COLO668 (cell line): ENCODE results near the gene IGF1R.

Experiments used
- DNase-seq: peaks from one replicate; lab custom pipeline; 2025; ENCODE audit not compliant: unreplicated experiment; lab: John Stamatoyannopoulos, UW

IGF1R gene

DNA sequence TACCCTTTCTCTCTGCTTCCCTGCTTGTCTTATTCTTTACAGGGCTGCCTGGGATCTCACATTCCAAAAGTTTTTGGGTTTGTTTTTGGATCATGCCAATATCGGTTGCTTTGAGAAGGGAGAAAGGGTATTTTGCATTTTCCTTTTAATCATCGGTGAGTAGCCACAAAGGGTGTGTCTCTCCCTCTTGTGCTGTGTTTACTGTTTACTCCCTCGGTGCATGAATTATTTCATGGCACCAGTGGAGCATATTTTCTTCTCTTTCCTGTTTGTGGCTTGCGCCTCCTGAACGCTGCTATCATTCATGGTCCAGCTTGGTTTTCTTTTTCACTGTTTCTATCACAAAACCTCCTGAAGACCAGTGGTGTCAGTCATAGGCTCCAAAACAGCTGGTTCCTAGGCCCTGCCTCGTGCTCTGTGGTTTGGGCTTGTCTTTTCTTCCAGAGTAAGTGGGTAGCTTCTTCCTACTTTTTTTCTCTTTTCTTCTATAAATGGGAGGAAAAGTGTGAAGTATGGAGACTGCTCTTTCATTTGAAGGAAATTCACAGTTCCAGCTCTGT, 54.9 kb downstream of the IGF1R start:
- DNase-seq: no peak

DNA sequence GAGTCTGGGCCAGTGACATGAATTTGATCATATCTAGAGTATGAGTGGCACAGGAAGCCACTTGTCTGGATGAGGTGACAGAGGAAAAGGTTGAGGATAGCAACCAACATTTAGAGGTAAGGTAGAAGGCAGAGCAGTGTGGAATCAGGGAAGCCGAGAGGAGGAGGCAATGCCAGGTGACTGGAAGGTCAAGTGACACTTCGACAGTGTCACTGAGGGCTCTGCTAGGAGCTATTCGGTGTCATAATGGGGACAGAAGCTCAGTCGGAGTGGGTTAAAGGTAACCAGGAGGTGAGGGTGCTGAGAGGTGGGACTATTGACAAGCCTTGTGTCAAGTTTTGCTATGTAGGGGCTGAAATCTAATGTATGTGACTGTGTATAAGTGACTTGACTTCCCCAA, 56.7 kb downstream of the IGF1R start:
- no peak for DNase-seq

- DNase-seq: no peak
These were observed 58.0 kb downstream of the IGF1R start for GRCh38 chr15:98706387-98706786.

DNA sequence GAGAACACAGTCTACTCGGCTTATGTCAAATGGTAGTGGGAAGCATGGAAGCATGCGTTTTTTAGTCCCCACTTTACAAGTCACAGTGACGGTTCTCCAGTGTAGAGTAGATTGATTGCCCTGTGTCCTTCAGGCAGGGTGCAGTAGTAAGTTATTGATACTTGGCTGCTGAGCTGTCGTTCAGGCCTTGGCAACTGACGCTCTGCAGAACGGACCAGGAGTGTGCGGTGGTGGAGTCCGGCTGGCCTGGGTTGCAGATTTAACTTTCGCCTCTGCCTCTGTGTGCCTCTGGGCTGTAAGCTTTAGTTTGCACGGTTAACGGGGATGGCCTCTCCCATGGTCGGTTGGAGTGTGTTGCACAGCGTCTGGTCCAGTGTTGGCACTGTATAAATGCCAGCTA, 58.6 kb downstream of the IGF1R start:
- no peak for DNase-seq

GRCh38 chr15:98708037-98708590, 59.8 kb downstream of the IGF1R start:
- no peak for DNase-seq

GRCh38 chr15:98711810-98712209, 63.5 kb downstream of the IGF1R start:
- DNase-seq: no peak

DNA sequence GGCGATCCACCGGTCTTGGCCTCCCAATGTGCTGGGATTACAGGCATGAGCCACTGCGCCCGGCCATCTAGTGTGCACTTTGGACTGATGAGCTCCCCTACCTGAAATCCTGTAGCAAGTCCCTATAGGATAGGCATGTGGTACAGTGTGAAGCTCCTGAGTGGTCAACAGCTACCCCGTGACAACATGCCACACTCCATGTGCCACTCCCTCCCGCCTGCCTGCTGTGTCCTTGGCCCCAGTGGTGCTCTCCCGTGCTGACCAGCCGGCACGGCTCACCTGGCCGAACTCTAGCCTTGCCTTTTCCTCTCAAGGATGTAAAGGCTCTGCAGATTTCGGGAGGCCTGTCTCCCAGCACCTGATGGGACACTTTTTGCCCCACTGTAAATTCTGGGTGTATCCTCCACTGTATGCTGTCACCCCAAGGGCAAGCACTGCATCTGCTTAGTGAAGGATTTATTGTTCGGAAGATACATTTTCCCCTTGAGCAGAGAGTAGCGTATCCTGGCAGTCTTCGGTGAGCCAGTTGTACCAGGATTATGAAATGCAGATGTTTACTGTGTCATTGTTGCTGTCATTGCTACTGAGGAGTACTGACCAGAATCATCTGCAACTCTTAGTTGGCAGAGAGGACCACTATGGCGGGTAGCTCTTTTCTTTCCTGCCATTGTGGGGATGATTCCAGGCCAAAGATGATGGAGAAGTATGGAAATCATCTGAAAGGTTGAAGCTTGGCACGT, 64.7 kb downstream of the IGF1R start:
- DNase-seq: no peak

DNA sequence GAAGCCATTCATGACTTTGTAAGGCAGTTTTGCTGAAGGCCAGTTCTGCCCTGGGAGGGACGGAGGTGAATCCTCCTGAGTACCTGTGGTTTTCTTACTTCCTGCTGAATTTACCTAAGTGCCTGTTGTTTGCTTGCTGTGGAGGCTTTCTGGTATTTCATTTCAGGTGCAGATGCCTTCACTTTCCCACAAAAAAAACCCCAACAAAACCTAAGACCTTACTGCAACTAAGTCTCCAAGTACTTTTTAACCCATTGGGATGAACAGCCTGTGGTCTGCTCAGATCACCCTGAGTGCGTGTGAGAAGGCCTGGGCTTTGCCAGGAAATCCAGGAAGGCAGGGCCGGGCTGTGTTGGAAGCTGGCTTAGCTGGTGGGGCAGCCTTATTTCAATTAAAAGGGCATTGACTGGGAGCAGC, 65.3 kb downstream of the IGF1R start:
- DNase-seq: no peak

DNA sequence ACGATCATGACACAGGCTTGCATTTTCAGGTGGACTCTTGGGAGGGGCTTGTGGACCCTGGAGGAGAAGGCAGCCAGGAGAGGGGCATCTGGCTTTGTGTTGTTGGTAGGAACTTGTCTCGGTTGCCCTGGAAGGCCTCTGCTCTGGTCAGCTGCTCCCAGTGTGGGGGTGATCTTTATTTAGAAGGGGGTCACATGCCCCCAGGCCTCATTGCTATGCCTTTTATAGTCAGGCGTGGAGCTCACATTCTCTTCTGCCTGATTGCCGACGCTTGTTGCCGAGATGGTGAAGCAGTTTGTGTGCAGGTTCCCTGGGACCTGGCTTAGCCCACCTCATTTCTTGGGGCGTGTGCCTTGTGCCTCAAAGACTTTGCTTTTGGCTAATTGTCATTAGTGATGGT, 66.6 kb downstream of the IGF1R start:
- DNase-seq: no peak

- DNase-seq: no peak
These were observed 67.1 kb downstream of the IGF1R start for GRCh38 chr15:98715401-98715800.

DNA sequence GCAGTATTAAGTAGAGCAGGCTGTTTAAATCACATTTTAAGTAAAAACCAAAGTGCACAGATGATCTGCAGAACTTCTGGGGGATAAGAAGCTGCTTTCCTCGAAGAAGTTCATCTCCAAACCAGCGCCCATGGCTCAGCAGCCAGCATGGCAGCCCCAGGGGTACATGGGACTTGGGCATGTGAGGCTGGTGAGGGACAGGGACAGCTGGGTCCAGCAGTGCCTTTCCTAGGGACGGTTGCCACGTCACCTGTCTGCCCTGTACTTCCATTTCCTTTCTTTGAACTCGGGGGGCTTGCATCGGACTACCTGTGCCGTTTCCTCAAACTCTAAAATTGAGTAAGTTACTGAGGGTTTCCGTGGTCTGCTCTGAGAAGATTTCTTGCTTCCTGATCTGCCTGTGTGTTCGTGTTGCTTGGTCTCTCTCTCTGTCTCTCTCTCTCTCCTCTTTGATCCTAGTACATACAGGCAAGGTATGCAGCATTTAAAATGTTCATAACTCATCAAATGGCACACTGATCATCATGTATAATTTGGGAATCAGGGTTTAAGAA, 67.6 kb downstream of the IGF1R start:
- DNase-seq: no peak

GRCh38 chr15:98717371-98717770, 69.0 kb downstream of the IGF1R start:
- no peak for DNase-seq

- DNase-seq: no peak
These were observed 69.6 kb downstream of the IGF1R start for GRCh38 chr15:98717942-98718341.

DNA sequence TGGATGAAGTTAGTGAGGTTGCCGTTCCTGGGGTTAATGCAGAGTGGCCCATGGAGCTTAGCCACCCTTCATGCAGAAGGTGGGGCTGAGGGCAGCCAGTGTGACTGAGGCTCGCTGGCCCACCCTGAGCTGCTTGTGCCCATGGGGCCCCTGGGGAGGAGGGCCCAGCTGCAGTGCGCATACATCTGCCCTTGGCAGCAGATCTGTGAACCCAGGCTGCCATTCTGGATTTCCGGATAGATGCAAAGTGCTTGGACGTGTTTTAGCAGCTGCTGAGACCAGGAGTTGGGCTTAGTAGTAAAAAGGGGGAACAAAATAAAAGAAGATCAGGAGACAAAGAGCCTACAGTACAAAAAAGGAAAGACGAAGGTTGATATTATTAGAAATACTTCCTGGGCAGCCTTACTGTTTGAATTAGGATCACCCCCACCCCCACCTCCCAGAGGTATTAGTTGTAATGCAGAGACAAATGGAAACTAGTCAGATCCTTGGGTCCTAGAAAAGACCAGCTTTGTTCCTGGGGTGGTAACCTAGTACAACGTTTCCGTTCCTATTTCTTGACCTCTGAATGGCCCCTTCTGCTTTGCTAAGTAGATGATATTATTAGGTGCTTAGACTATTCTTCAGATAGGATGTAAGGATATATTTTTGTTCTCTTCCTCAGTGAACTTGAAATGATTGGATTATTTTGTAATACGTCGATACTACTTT, 70.2 kb downstream of the IGF1R start:
- DNase-seq: no peak

DNA sequence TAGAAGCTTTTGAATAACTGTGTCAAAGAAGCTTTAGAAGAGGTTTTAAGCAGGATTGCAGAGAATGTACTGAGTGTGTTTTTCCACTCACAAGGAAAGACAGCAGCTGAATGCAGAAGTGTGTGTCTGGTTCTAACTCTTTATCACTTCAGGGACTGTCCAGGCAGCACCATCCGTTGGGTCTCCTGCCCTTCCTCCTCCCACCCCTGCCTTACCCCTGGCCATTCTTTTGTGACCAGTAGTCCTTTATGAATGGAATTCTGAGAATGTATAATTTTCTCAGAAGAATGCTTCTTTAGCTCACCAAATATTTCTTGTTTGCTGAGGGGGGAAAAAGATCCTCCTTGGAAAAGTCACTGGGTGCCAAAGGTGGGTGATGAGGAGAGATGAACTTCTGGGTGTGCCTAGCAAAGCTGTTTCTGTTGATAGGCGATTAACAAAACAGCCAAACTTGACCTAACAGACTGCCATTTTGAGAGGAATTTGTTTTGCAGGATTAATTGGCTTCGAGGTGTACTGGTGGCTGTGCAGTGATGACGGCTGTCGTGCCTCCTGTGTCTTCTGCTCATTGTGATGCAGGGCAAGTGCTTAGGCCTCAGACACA, 70.9 kb downstream of the IGF1R start:
- DNase-seq: no peak

DNA sequence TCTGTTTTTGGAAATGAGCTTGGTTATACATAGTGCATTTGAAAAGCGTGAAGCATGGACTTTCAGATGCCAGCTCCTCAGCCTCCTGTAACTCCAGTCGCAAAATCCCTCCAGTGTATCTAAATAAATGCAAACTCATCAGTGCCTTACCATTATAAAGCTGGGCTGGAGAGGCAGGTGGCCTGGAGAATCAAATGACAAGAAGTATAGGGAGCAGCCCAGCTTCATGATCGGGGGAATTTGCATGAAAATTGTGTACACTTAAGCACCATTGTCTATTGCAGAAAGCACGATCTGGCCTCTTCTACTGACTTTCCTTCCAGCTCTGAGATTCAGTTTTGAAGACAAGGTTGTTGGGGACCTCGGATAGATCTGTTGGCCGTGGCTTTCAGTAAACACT, 71.7 kb downstream of the IGF1R start:
- peak; percentile 8 for DNase-seq

DNA sequence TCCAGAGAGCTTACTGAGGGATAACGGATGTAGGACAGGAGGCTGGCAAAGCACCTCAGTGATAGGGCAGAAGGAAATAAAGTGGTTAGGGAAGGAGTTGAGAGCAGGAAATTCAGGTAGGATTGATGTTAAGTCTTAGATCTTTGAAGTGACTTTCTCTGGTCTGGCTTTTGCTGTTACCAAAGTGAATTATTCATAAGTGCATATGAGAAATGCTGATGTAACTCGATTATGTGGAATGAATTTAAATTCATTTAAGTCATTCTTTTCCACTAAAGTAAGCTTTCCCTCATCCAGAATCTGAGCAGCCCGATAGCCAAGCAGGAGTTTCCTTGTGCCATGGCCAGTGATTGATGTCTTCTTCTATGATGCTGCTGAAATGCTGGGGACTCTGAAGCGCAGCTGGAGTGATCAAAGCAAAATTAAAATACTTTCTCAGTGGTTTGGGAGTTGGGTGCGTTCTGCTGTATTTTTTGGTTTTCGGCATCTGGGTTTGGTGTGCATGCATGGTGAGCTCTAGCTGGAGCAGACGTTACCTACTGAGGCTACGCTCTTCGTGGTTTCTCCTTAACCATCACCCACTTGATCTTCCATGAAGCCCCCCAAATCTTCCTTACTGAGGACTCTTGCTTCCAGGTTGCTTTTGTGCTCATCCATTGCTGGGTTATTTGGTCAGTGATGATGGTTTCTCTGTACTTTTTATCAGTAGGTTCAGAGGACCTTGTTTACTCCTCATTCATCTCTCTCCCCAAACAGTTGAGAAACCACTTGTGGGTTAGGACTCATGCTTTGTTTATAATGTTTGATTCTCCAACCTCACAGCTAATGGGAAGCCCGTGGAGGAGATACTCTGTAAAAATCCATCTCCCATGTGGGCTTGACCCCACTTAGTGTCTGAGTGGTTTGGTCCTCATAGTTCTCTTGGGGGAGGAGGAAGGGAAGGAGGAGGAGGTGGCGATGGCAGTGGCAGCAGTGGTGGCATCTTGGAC, 72.5 kb downstream of the IGF1R start:
- no peak for DNase-seq

- no peak for DNase-seq
These were observed 73.9 kb downstream of the IGF1R start for GRCh38 chr15:98722209-98722608.

DNA sequence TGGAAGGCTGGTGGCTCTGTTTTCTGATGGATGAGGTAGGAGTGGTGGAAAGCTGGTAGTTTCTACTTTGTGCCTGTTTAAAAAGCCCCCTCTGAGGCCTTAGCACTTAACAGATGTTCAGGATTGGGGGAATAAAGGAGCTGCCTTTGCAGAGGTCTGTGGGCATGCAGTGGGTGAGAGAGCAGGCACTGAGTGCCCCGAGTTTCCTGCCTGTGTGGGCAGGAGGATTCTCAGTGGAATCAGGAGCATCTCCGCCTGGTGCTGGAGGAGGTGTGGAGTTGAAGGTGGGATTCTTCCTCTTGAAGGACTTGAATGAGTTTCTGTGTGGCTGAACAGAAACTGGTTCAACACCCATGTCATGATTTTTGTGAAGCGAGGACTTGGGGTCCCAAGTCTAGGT, 74.3 kb downstream of the IGF1R start:
- DNase-seq: no peak

- DNase-seq: no peak
These were observed 74.9 kb downstream of the IGF1R start for GRCh38 chr15:98723195-98723594.
